ENCODE measurements around the gene MKKS.

DNA sequence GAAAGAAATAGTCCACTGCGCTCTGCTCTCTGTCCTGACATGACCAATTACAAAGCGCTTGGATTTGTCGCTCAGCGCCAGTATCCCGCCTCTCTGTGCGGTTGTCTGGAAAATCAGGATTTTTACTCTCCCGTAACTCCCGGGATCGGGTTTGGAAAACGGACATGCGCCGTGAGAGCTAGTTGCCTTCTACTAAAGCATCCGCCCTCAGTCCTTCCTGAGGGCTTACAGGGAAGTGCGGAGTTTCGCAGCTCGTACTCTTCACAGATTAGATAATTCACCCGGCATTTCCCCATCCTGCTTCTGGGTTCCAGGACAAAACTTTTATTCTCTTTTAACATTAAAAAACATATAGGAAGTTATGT, 427 bp upstream of the MKKS start:
- TF ChIP-seq, protein P1, sequence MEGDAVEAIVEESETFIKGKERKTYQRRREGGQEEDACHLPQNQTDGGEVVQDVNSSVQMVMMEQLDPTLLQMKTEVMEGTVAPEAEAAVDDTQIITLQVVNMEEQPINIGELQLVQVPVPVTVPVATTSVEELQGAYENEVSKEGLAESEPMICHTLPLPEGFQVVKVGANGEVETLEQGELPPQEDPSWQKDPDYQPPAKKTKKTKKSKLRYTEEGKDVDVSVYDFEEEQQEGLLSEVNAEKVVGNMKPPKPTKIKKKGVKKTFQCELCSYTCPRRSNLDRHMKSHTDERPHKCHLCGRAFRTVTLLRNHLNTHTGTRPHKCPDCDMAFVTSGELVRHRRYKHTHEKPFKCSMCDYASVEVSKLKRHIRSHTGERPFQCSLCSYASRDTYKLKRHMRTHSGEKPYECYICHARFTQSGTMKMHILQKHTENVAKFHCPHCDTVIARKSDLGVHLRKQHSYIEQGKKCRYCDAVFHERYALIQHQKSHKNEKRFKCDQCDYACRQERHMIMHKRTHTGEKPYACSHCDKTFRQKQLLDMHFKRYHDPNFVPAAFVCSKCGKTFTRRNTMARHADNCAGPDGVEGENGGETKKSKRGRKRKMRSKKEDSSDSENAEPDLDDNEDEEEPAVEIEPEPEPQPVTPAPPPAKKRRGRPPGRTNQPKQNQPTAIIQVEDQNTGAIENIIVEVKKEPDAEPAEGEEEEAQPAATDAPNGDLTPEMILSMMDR (IDR thresholded peaks at IDR 0.05) = peak in 2 of 6 experiments; percentile 10 to 16
- peak in 3 of 4 donors; percentile 83 to 97 (median 86) for TF ChIP-seq POLR2A (IDR thresholded peaks at IDR 0.05)
